Lower leg skin (tissue), 4 donors: Measurements from ENCODE around the gene SMCO4. TPM values are rescaled to one million over a fixed set of nuclear protein-coding genes. Genes with fewer than 3 reads are reported as not detected.

Source experiments
- DNase-seq, 2 donors: peaks; one replicate each; pipeline ENCODE4 v3.0.0-alpha.2; 2019; ENCODE audit warnings: low spot score in 2 of 2
- H3K4me3 ChIP-seq: fragments of 200-600 bp; sonication (generic); 2 replicates; pipeline ENCODE4 v1.5.1; 2017; ENCODE audit warnings: mild to moderate bottlenecking, low read depth; ENCODE audit not compliant: poor library complexity, severe bottlenecking
- CTCF ChIP-seq, 3 donors: fragments of 450-650 bp; IDR thresholded peaks; one replicate each; pipeline ENCODE4 v1.5.1; 2016; ENCODE audit warnings: antibody characterized with exemption in 3 of 3, mild to moderate bottlenecking in 3 of 3, moderate library complexity in 2 of 3
- POLR2A ChIP-seq, 2 donors: fragments of 450-650 bp; IDR thresholded peaks; one replicate each; pipeline ENCODE4 v1.6.1; 2016 to 2017; ENCODE audit warnings: antibody characterized with exemption in 2 of 2, mild to moderate bottlenecking in 1 of 2, moderate library complexity in 1 of 2
- WGBS, 2 donors: methylation state at CpG; one replicate each; pipeline ENCODE4 v1.1.5; 2018; 5-methylcytosine and 5-hydroxymethylcytosine counted together
- intact Hi-C: fragments of 100-400 bp; cut with DNase I; formaldehyde crosslinking; loops from one replicate; pipeline ENCODE4 v1.15.0; 2023; ENCODE audit warnings: low total_unique reads
- total RNA-seq, 4 donors: library from RNA; depleted of rRNA; stranded (reverse); fragments of >200 nt; gene quantifications; one replicate each; pipeline ENCODE4 v1.1.0, GENCODE V29; 2016

Gene SMCO4
- total RNA-seq, 4 donors from 2014 or later, result 8.2 to 30.4 (median 15.3) TPM

GRCh38 chr11:93491973-93492372, 51.2 kb downstream of the SMCO4 start:
- no peak for DNase-seq
- intact Hi-C loops, result no loop called here

GRCh38 chr11:93490996-93491618, 52.1 kb downstream of the SMCO4 start:
- no peak overlapping the region for H3K4me3 ChIP-seq
- intact Hi-C loops, result no loop called here
- TF ChIP-seq CTCF (IDR thresholded peaks at IDR 0.05) (no peak), POLR2A (IDR thresholded peaks at IDR 0.05) (no peak)
- DNase-seq, result no peak
- 54 to 58% methylated on average over 5 of the region's 5 CpGs for WGBS, 2 donors

More at GRCh38 chr11:93491973-93492372, 51.2 kb downstream of the SMCO4 start:
- TF ChIP-seq POLR2A (IDR thresholded peaks at IDR 0.05) (no peak), CTCF (IDR thresholded peaks at IDR 0.05) (no peak)
- WGBS, 2 donors, result 79 to 88% methylated on average over 5 of the region's 5 CpGs
- no peak overlapping the region for H3K4me3 ChIP-seq

- no peak for DNase-seq
- intact Hi-C loops, result no loop called here
- TF ChIP-seq CTCF (IDR thresholded peaks at IDR 0.05) (no peak), POLR2A (IDR thresholded peaks at IDR 0.05) (no peak)
- H3K4me3 ChIP-seq, result no peak overlapping the region
- 42 to 53% methylated on average over 3 of the region's 3 CpGs for WGBS, 2 donors
Observed at GRCh38 chr11:93489841-93490240, 53.4 kb downstream of the SMCO4 start.

- 72 to 75% methylated on average over 7 of the region's 7 CpGs for WGBS, 2 donors
- intact Hi-C loops, result no loop called here
Observed at GRCh38 chr11:93487032-93487483, 56.1 kb downstream of the SMCO4 start.

GRCh38 chr11:93485983-93486382, 57.2 kb downstream of the SMCO4 start:
- no peak for DNase-seq
- 97 to 100% methylated on average over 1 to 2 of the region's 2 CpGs for WGBS, 2 donors
- no peak overlapping the region for H3K4me3 ChIP-seq
- intact Hi-C loops, result no loop called here
- no peak for TF ChIP-seq CTCF (IDR thresholded peaks at IDR 0.05)
- TF ChIP-seq POLR2A (IDR thresholded peaks at IDR 0.05), result no peak

More at GRCh38 chr11:93487032-93487483, 56.1 kb downstream of the SMCO4 start:
- H3K4me3 ChIP-seq, result no peak overlapping the region
- TF ChIP-seq CTCF (IDR thresholded peaks at IDR 0.05) (peak in 1 of 3 donors; percentile 63), POLR2A (IDR thresholded peaks at IDR 0.05) (no peak)
- no peak for DNase-seq

GRCh38 chr11:93484716-93485115, 58.5 kb downstream of the SMCO4 start:
- DNase-seq, result no peak
- intact Hi-C loops, result no loop called here
- WGBS, 2 donors, result 60 to 69% methylated on average over 3 of the region's 3 CpGs
- TF ChIP-seq CTCF (IDR thresholded peaks at IDR 0.05) (no peak), POLR2A (IDR thresholded peaks at IDR 0.05) (no peak)
- no peak overlapping the region for H3K4me3 ChIP-seq
